OCI-LY1 (cell line): Measurements from ENCODE around the gene AK3.

Experiments used
- H2AFZ ChIP-seq: fragments of 200-600 bp; sonication (generic), shearing (Covaris generic); 2 replicates; pipeline ENCODE4 v1.6.0; 2014; ENCODE audit warnings: antibody characterized with exemption, mild to moderate bottlenecking, low read length
- H3F3A ChIP-seq: fragments of 200-600 bp; sonication (generic), shearing (Covaris generic); 2 replicates; pipeline ENCODE4 v1.6.0; 2014; ENCODE audit warnings: mild to moderate bottlenecking, antibody characterized with exemption, low read length, moderate library complexity; ENCODE audit not compliant: insufficient read depth
- H3K27ac ChIP-seq: fragments of 200-600 bp; sonication (generic); 2 replicates; pipeline ENCODE4 v1.5.1; 2014; ENCODE audit warnings: low read length, mixed run types, mild to moderate bottlenecking, low read depth; ENCODE audit not compliant: poor library complexity, severe bottlenecking
- H3K27me3 ChIP-seq: fragments of 200-600 bp; sonication (generic); 2 replicates; pipeline ENCODE4 v1.6.0; 2014; ENCODE audit warnings: antibody characterized with exemption, mild to moderate bottlenecking, low read length, moderate library complexity; ENCODE audit not compliant: insufficient read depth
- H3K36me3 ChIP-seq: fragments of 200-600 bp; sonication (generic); 2 replicates; pipeline ENCODE4 v1.6.1; 2014; ENCODE audit warnings: mild to moderate bottlenecking, antibody characterized with exemption, low read length, moderate library complexity, mixed read lengths; ENCODE audit not compliant: insufficient read depth
- H3K4me1 ChIP-seq: fragments of 200-600 bp; sonication (generic); 2 replicates; pipeline ENCODE4 v1.5.1; 2014; ENCODE audit warnings: mild to moderate bottlenecking, low read length, moderate library complexity; ENCODE audit not compliant: insufficient read depth, severe bottlenecking
- H3K4me2 ChIP-seq: fragments of 200-600 bp; sonication (generic), shearing (Covaris generic); 2 replicates; pipeline ENCODE4 v1.6.1; 2014; ENCODE audit warnings: low read length
- H3K4me3 ChIP-seq: fragments of 200-600 bp; sonication (generic); 2 replicates; pipeline ENCODE4 v1.5.1; 2014; ENCODE audit warnings: low read length, low read depth, mild to moderate bottlenecking, mixed read lengths; ENCODE audit not compliant: poor library complexity, severe bottlenecking
- H3K79me2 ChIP-seq: fragments of 200-600 bp; shearing (Covaris generic); 2 replicates; pipeline ENCODE4 v1.6.1; 2016; ENCODE audit warnings: mixed run types, low read length, mixed read lengths; ENCODE audit not compliant: insufficient read depth
- H3K9ac ChIP-seq: fragments of 200-600 bp; sonication (generic), shearing (Covaris generic); 2 replicates; pipeline ENCODE4 v1.6.1; 2014; ENCODE audit warnings: mild to moderate bottlenecking, low read length, mixed read lengths
- H3K9me2 ChIP-seq: fragments of 200-600 bp; sonication (generic), shearing (Covaris generic); 2 replicates; pipeline ENCODE4 v1.6.1; 2014; ENCODE audit warnings: low read depth, mild to moderate bottlenecking, low read length, mixed read lengths
- H3K9me3 ChIP-seq: fragments of 200-600 bp; shearing (Covaris generic); 2 replicates; pipeline ENCODE4 v1.6.1; 2014; ENCODE audit warnings: low read length, mixed read lengths
- H4K20me1 ChIP-seq: fragments of 200-600 bp; sonication (generic), shearing (Covaris generic); 2 replicates; pipeline ENCODE4 v1.6.0; 2016; ENCODE audit warnings: mild to moderate bottlenecking, low read length; ENCODE audit not compliant: insufficient read depth
- EZH2 ChIP-seq: fragments of 200-600 bp; sonication (generic), shearing (Covaris generic); IDR thresholded peaks from 2 replicates; pipeline ENCODE4 v1.8.0; 2017; ENCODE audit warnings: borderline replicate concordance, mixed run types, mild to moderate bottlenecking, antibody characterized with exemption, low read length, moderate library complexity, mixed read lengths
- TF ChIP-seq, protein P1 (sequence below): fragments of 200-600 bp; sonication (generic), shearing (Covaris generic); IDR thresholded peaks from 2 replicates; pipeline ENCODE4 v1.5.1; 2017; ENCODE audit warnings: mild to moderate bottlenecking, antibody characterized with exemption, low read length, moderate library complexity, mixed read lengths

Gene AK3

DNA sequence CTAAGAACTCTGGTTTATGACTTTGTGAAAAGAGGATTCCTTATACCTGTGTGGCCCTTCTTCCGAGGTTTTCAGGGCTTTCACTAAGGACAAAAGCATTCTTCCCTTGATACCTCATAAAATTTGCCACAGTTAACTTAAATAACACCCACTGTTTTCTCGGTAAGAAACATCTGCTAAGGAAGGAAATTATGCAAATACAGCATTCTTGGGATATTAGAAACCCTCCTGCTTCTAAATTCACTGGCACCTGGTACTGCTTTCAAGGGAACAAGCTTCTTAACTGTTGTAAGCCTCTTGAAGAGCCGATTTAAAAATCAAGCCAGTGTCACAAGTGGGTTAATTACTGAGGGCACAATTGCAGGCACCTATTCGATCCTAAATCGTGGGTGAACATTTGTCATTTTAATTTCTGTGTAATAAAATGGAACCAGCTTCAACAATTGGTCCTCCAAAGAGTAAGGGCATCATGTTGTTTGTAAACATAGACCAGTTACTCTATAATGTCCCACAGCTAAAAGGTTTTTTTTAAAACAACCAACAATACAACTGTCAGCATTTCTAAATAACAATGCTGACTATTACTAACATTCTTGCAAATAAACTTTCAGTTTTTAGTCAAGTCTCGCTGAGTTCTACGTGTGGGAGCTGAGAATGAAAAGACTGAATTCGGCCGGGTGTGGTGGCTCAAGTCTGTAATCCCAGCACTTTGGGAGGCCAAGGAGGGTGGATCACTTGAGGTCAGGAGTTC lies 26.6 kb downstream of the AK3 start:
- Histone ChIP-seq H2AFZ (no peak overlapping the region), H3K4me2 (no peak overlapping the region), H3K27me3 (no peaks in the 10 kb centered on the region), H3K79me2 (no peaks in the 10 kb centered on the region), H4K20me1 (no peaks in the 10 kb centered on the region), H3K36me3 (peaks cover 93% of the 10 kb centered on the region), H3K27ac (no peak overlapping the region), H3K9me3 (peaks cover 7% of the 10 kb centered on the region), H3K9ac (no peak overlapping the region), H3K4me3 (no peak overlapping the region), H3K9me2 (no peaks in the 10 kb centered on the region), H3F3A (no peaks in the 10 kb centered on the region), H3K4me1 (no peaks in the 10 kb centered on the region)
- TF ChIP-seq, protein P1, sequence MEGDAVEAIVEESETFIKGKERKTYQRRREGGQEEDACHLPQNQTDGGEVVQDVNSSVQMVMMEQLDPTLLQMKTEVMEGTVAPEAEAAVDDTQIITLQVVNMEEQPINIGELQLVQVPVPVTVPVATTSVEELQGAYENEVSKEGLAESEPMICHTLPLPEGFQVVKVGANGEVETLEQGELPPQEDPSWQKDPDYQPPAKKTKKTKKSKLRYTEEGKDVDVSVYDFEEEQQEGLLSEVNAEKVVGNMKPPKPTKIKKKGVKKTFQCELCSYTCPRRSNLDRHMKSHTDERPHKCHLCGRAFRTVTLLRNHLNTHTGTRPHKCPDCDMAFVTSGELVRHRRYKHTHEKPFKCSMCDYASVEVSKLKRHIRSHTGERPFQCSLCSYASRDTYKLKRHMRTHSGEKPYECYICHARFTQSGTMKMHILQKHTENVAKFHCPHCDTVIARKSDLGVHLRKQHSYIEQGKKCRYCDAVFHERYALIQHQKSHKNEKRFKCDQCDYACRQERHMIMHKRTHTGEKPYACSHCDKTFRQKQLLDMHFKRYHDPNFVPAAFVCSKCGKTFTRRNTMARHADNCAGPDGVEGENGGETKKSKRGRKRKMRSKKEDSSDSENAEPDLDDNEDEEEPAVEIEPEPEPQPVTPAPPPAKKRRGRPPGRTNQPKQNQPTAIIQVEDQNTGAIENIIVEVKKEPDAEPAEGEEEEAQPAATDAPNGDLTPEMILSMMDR = no peak

DNA sequence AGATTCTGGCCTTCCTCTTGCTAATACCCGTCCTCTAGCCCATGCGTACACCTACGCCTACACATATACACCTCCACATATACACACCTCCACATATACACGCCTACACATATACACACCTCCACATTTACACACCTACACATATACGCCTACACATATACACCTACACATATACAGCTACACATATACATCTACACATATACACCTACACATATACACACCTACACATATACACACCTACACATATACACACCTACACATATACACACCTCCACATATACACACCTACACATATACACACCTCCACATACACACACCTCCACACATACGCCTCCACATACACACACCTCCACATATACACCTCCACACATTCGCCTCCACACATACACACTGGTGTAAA lies 27.2 kb downstream of the AK3 start:
- Histone ChIP-seq H3K79me2 (no peaks in the 10 kb centered on the region), H3K4me3 (no peak overlapping the region), H3K4me1 (no peaks in the 10 kb centered on the region), H3K9me3 (peaks cover 7% of the 10 kb centered on the region), H3K27ac (no peak overlapping the region), H3K4me2 (no peak overlapping the region), H3F3A (no peaks in the 10 kb centered on the region), H3K36me3 (peaks cover 93% of the 10 kb centered on the region), H3K9ac (no peak overlapping the region), H4K20me1 (no peaks in the 10 kb centered on the region), H2AFZ (no peak overlapping the region), H3K9me2 (no peaks in the 10 kb centered on the region), H3K27me3 (no peaks in the 10 kb centered on the region)
- TF ChIP-seq EZH2 = no peak

DNA sequence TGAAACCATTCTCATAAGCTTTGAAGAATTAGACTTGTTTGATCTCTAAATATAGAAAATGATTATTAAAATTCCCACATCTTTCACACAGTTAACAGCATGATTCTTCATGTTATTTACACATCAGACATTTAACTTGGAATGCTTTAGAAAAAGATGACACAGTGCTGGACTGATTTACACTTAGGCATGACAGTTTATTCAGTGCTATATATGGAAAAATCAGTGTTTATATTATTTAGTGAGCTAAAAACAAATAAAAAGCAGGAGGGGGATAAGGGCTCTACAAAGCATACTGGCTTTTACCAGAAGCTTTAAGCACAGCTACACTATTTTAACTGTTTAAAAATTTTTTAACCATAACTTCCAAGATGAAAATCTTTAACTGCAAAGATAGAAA lies 31.6 kb downstream of the AK3 start:
- H2AFZ ChIP-seq = no peak overlapping the region
- H3K27me3 ChIP-seq = no peaks in the 10 kb centered on the region
- no peaks in the 10 kb centered on the region for H3K79me2 ChIP-seq
- H3K4me1 ChIP-seq = no peaks in the 10 kb centered on the region
- H3K9ac ChIP-seq = no peak overlapping the region
- H4K20me1 ChIP-seq = no peaks in the 10 kb centered on the region
- no peak overlapping the region for H3K4me3 ChIP-seq
- H3K9me3 ChIP-seq = peaks cover 5% of the 10 kb centered on the region
- peaks cover 80% of the 10 kb centered on the region for H3K36me3 ChIP-seq
- H3K4me2 ChIP-seq = no peak overlapping the region
- H3F3A ChIP-seq = no peaks in the 10 kb centered on the region
- no peaks in the 10 kb centered on the region for H3K9me2 ChIP-seq
- no peak for TF ChIP-seq EZH2
- TF ChIP-seq, protein P1 = no peak
- no peak overlapping the region for H3K27ac ChIP-seq
